ENCODE measurements around the gene WDR88.

DNA sequence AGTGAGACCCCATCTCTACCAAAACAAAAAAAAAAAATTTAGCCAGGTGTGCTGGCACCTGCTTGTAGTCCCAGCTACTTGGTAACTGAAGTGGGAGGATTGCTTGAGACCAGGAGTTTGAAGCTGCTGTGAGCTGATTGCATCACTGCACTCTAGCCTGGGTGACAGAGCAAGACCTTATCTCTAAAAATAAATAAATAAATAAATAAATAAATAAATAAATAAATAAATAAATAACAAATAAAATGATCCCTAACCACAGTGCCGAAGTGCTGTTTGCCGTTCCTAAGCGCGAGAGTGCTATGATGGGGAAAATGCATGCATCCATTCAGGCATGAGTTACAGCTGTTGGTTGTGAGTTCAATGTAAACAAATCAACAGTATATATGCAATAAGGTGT, 27.2 kb downstream of the WDR88 start:
- TF ChIP-seq, protein P1, sequence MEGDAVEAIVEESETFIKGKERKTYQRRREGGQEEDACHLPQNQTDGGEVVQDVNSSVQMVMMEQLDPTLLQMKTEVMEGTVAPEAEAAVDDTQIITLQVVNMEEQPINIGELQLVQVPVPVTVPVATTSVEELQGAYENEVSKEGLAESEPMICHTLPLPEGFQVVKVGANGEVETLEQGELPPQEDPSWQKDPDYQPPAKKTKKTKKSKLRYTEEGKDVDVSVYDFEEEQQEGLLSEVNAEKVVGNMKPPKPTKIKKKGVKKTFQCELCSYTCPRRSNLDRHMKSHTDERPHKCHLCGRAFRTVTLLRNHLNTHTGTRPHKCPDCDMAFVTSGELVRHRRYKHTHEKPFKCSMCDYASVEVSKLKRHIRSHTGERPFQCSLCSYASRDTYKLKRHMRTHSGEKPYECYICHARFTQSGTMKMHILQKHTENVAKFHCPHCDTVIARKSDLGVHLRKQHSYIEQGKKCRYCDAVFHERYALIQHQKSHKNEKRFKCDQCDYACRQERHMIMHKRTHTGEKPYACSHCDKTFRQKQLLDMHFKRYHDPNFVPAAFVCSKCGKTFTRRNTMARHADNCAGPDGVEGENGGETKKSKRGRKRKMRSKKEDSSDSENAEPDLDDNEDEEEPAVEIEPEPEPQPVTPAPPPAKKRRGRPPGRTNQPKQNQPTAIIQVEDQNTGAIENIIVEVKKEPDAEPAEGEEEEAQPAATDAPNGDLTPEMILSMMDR (IDR thresholded peaks at IDR 0.05; ENCODE audit: control extremely low read depth in 1 of 3, insufficient read depth in 1 of 3, low read depth in 1 of 3, low read length in 3 of 3): no peak
- TF ChIP-seq FOSL1 (IDR thresholded peaks at IDR 0.05; ENCODE audit: insufficient read depth, low read depth, low read length) (no peak), JUND (IDR thresholded peaks at IDR 0.05; ENCODE audit: low read length) (no peak), NANOG (IDR thresholded peaks at IDR 0.05; ENCODE audit: insufficient read depth, low read depth, low read length, poor library complexity, severe bottlenecking) (no peak), TAF1 (IDR thresholded peaks at IDR 0.05; ENCODE audit: low read depth, low read length) (no peak), POLR2A (IDR thresholded peaks at IDR 0.05; ENCODE audit: control extremely low read depth in 1 of 2, low read depth in 2 of 2, low read length in 2 of 2) (no peak), RNF2 (IDR thresholded peaks at IDR 0.05; ENCODE audit: borderline replicate concordance, low read depth, low read length, missing control alignments, poor library complexity, severe bottlenecking) (no peak), EP300 (IDR thresholded peaks at IDR 0.05; ENCODE audit: borderline replicate concordance in 1 of 2, low read depth in 2 of 2, low read length in 2 of 2) (no peak)
- TF ChIP-seq, protein P2, sequence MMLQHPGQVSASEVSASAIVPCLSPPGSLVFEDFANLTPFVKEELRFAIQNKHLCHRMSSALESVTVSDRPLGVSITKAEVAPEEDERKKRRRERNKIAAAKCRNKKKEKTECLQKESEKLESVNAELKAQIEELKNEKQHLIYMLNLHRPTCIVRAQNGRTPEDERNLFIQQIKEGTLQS (IDR thresholded peaks at IDR 0.05; ENCODE audit: insufficient read depth, low read depth, low read length): no peak
- TF ChIP-seq, protein P3, sequence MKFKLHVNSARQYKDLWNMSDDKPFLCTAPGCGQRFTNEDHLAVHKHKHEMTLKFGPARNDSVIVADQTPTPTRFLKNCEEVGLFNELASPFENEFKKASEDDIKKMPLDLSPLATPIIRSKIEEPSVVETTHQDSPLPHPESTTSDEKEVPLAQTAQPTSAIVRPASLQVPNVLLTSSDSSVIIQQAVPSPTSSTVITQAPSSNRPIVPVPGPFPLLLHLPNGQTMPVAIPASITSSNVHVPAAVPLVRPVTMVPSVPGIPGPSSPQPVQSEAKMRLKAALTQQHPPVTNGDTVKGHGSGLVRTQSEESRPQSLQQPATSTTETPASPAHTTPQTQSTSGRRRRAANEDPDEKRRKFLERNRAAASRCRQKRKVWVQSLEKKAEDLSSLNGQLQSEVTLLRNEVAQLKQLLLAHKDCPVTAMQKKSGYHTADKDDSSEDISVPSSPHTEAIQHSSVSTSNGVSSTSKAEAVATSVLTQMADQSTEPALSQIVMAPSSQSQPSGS (IDR thresholded peaks at IDR 0.05; ENCODE audit: low read length): no peak

All from H1 (cell line).